Activated naive CD4-positive, alpha-beta T cell (primary cell): ENCODE measurements around the gene C16orf87.

Experiments used
- DNase-seq, 4 experiments: peaks; one replicate each; lab custom pipeline; 2025; lab: John Stamatoyannopoulos, UW

The C16orf87 gene

DNA sequence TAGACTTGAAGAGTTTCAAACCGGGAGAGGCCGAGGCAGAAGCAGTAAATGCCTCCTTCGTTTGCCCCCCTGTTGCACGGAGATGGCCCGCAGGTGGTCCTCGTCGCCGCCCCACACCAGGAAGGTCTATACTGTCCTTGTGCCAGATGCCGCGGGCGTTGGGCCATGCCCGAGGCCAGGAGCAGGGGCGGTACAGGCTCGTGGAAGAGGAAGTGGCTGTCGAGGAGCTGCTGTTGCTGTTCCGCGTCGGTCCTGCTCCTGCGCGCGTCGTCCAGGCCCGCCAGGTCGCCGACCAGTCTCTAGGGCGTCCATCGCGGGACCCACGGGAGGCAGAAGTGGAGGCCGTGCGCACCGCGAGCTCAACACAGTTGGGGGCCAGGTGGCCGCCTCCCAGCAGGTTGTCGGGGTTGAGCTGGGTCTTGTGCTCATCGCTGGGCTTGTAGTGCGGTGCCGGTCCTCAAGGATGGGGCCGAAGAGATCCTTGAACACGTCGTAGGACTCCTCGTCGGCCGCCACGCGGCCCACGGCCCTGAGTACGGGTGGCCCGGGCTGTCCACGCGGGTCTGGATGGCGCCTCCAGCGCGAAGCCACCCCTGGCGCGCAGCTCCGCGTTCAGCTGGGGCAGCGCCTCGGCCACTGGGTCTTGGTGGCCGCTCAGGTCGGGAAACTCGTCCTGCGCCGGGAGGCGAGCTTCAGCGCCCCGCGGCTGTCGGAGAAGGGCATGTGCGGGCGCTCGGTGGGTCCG is 13.1 kb upstream of the C16orf87 start:
- DNase-seq: no peak

DNA sequence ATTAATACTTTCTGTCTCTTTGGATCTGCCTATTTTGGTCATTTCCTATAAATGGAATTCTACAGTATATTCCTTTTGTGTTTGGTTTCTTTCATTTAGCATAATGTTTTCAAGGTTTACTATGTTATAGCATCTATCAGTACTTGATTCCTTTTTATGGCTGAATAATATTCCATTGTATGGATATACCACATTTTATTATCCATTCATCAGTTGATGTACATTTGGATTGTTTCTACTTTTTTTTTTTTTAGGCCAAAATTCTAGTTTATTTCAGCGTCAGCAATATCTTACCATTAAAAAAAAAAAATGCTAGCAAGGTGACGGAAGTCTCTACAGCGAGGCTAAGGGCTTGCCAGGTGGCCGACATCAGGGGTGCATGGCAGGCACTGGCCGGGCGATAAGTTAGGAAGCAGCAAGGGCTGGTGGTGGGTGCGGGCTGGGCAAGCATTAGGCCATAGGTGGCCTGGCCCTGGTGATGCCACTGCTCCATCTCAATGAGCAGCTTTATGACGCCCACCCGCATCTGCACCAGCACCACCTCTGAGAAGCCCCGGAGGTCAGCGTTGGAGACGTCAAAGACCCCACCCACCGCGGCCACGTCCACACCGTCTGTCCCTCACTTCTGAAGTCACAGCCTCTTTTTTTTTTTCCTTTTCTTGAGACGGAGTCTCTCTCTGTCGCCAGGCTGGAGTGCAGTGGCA is 11.4 kb upstream of the C16orf87 start:
- no peak for DNase-seq

DNA sequence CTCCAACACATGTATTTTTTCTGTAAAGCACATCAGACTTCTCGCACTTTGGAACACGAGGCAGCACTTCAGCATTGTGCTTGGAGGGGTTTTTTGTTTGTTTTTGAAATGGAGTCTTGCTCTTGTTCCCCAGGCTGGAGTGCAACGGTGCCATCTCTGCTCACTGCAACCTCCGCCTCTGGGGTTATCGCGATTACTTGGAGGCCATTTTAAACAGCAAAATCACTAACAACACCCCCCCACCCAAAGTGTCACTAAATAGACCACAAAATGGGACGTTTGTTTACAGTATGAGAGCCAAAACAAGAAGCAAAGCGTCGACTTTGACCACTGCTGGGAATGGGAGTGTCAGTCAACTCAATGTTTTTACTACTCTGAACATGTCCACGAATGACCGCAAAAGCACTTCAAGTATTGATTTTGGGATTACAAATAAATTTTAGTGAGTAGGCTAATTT is 9.0 kb upstream of the C16orf87 start:
- DNase-seq: no peak

DNA sequence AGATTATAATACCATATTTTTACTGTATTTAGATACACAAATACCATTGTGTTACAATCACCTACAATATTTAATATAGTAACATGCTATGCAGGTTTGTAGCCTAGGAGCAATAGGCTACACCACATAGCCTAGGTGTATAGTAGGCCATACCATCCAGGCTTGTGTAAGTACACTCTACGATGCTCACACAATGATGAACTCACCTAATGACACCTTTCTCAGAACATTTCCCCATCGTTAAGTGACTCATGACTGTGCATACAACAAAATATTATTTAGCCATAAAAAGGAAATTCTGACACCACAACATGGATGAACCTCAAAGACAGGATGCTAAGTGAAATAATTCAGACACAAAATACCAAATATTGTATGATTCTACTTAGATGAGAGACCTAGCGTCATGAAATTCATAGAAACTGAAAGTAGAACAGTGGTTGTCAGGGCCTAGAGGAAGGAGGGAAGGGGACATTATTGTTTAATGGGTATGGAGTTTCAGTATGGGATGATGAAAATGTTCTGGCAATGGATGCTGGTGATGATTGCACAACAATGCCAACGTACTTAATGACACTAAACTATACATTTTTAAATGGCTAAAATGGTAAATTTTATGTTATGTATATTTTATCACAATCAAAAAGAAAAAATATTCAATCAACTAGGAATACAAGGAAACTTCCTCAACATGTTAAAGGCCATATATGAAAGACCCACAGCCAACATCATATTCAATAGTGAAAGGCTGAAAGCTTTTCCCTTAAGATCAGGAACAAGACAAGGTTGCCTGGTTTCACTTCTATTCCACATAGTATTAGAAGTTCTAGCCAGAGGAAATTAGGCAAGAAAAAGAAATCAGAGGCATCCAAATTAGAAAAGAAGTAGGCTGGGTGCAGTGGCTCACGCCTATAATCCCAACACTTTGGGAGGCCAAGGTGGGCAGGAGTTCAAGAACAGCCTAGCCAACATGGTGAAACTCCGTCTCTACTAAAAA is 5.9 kb upstream of the C16orf87 start:
- DNase-seq: no peak

DNA sequence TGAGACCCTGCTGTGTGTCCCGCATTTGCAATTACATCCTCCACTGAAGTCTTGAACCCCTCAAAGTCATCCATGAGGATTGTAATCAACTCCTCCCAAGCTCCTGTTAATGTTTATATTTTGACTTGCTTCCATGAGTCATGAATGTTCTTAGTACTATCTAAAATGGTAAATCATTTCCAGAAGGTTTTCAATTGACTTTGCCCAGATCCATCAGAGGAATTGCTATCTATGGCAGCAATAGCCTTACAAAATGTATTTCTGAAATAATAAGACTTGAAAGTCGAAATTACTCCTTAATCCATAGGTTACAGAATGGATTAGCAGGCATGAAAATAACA is 2.5 kb upstream of the C16orf87 start:
- no peak for DNase-seq

DNA sequence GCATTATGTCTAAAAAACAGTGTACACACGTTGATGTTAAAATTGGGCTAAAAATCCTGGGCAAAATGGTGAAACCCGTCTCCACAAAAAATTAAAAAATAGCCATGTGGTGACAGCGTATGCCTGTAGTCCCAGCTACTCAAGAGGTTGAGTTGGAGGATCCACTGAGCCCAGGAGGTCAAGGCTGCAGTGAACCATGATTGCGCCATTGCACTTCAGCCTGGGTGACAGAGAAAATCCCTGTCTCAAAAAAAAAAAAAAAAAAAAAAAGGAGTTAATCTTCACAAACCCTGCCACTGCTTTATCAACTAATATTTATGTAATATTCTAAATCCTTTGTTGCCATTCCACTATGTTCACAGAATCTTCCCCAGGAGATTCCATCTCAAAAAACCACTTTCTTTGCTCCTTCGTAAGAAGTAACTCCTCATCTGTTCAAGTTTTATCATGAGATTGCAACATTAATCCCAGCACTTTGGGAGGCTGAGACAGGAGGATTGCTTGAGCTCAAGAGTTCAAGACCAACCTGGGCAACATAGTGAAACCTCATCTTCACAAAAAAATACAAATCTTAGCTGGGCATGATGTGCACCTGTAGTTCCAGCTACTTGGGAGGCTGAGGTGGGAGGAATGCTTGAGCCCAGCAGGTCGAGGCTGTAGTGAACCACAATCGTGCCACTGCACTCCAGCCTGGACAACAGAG is 1.9 kb upstream of the C16orf87 start:
- no peak for DNase-seq

DNA sequence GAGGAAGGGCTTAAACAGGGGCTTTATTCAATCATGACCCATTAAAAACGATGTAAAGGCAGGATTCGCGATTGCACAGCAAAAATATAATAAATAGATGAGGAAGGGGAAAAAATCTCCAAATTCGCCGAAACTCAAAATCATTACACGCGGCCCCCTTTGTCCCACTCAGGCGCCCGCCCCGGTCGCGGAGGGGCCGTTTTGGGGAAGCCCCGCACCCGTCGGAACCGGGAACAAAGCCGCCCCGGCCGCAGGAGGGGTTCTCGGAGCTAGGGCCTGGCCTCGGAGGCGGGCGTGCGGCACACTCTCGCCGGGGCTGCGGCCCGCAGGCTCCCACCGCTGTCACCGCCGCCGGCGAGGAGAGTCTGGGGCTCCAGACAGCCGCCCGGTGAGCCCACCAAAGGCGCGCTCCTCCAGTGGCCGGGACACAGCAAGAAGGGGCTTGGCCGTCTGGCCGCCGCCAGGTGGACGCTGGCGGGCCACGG is 521 bp downstream of the C16orf87 start:
- DNase-seq: peak in 3 of 4 experiments; percentile 21 to 39 (median 23)

DNA sequence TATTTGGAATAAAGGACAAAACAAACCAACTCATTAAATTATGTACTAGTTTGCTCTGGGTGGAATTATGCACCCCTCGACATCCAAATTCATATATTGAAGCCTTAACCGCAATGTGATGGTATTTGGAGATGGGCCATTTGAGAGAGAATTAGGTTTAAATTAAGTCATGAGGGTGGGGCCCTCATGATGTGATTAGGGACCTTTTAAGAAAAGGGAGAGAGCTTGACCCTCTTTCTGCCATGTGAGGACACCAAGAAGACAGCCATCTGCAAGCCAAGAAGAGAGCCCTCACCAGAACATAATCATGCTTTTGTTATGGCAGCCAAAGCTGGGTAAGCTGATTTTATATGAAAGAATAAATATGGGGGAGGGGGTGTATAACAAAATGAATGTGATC is 2.0 kb downstream of the C16orf87 start:
- DNase-seq: no peak

DNA sequence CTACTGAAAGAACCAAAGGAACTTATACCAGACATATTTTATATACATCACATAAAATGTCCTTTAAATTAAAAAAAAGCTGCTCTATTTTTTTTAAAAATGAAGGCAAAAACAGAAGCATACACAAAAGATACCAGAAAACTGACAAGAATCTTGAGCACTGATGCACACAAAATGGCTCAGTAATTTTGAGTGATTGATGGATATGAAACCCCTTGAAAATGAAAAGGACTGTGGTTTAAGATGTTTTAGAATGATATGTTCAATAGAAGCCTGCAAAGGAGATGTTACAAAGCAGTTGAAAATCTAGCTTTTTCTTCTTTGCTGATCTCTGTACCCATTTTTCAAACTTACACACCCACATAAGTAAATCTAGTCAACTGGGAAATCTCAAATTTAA is 2.7 kb downstream of the C16orf87 start:
- DNase-seq: no peak

DNA sequence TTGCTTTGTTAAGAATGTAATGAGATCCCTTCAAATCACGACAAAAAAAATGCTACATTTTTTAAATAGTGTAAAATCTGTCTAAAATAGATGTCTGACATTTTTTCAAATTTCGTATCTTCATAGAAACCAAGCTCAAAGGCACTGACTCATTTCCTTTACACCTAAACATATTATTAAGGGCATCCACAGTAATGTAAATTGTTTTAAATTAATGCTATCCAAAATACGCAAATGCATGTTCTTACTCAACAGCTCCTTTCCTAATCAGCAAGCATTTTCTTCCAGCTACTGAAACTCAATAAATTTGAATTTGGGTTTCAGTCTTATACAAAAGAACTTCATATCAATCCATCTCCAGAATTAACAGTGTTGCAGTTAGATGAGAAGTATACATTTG is 4.3 kb downstream of the C16orf87 start:
- no peak for DNase-seq

DNA sequence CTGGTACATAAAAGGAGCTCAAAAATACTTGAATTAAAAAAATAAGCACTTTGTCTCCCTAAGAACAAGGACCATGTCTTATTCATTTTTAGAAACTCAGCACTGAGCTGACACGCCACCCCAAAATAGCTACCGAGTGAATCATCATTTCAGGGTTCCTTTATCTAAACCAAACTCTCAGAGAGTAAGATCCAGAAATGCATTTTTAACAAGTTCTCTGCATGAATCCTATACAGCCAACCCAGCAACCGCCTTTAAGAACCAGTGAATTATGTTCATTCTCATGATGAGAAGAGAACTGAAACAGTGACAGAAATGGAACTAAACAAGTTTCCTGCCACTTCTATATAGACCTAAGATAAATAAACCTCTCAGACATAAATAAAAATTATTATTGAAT is 8.7 kb downstream of the C16orf87 start:
- no peak for DNase-seq

DNA sequence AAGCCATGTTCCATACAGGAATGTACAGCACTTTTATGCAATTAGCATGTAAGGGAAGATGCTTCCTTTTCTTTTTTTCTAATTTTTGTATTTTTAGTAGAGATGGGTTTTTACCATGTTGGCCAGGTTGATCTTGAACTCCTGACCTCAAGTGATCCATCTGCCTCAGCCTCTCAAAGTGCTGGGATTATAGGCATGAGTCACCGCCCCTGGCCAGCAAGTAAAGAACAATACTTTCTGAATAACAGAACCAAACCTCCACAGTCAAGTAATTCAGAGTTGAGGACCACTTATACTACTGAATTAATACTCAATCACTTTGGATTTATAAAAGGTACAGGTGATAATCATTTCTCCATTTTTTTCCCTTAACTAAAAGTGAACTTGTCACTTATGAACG is 13.0 kb downstream of the C16orf87 start:
- DNase-seq: no peak

DNA sequence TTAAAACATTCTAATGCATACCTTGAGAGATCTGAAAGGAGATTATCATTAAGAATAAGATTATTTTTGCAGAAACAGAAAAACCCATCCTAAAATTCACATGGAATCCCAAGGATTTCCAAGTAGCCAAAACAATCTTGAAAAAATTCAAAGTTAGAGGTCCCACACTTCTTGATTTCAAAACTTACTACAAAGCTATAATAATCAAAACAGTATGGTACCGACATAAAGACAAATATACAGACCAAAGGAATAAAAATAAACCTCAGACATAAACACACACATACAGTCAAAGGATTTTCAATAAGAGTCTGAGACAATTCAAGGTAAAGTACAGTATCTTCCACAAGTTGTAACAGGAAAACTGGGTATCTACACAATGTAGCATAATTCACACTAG is 16.2 kb downstream of the C16orf87 start:
- no peak for DNase-seq

DNA sequence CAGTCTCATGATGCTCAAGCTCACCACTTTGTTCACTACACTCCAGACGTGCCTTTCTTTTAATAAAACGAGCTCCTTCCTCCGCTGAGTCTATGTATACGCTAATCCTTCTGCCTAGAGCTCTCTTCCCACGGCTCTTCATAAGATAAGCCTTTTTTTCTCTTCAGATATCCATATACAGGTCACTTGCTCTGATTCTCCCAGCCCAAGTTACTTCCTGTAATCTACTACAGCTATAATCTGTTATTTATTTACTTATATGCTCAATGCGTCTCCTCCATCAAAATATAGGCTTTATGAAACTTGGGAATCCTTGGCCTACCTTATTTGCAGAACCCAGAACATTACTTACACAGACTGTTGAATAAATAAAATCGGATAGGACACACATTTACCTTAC is 17.4 kb downstream of the C16orf87 start:
- DNase-seq: no peak

DNA sequence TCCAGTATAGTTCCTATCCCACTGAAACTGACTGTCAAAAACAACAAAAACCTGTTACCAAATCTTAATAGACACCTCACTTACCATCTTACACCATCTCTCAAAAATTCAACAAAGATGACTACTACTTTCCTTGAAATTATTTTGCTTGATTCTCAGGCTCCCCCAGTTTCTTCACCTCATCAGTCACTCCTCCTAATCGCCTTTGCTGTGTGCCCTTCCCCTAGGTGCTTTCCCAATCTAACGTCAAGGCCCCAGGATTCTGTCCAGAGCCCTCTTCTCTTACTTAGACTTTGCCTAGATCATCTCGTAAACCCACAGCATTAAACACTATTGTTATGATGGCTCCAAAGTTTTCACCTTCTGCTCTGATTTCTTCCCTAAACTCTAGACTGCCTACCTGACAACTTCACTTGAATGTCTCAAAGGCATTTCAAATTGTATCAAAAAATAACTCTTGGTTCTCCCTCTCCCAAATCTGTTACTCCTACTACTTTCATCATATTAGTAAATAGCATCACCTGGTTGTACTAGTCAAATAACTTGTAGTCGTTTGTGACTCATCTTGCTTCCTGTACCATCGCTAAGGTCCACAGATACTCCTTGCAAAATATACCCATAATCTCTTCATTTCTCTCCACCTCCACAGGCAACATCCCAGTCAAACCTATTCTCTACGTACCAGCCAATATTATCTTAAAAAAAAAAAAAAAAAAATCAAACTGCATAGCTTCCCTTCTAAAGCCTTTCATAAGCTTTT is 18.0 kb downstream of the C16orf87 start:
- no peak for DNase-seq

DNA sequence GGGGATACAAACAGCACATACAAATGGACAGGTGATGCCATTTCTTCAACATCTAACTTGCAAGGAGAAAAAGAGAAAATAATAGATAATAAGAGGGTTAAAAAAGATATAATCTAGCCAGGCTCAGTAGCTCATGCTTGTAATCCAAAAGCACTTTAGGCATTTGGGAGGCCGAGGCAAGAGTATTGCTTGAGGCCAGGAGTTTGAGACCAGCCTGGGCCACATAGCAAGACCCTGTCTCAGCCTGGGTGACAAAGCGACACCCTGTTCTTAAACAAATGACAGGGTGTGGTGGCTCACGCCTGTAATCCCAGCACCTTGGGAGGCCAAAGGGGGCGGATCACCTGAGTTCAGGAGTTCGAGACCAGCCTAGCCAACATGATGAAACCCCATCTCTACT is 19.3 kb downstream of the C16orf87 start:
- DNase-seq: no peak

DNA sequence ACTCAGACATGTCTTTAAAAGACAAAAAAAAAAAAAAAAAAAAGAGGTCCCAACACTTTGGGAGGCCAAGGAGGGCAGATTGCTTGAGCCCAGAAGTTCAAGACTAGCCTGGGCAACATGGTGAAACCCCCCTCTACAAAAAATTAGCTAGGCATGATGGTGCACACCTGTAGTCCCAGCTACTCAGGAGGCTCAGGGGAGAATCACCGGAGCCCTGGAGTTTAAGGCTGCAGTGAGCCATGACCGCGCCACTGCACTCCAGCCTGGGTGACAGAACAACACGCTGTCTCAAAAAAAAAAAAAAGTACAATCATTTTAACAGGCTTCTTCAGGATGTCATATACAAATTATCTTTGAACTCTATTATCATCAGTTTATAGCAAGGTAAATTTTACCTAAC is 22.0 kb downstream of the C16orf87 start:
- no peak for DNase-seq

DNA sequence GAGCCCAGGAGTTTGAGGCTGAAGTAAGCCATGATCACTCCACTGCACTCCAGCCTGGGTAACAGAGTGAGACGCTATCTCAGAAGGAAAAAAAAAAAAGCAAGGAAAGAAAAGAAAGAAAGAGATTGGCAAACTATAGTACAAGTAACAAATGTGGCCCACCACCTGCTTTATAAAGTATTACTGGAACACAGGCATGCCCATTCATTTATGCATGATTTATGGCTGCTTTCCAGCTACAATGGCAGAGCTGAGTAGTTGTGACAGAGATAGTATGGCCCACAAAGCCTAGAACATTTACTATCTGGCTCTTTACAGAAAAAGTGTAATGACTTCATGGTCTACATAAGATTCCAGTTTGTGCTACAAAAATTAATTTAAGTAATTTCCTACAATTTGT is 23.6 kb downstream of the C16orf87 start:
- DNase-seq: no peak

DNA sequence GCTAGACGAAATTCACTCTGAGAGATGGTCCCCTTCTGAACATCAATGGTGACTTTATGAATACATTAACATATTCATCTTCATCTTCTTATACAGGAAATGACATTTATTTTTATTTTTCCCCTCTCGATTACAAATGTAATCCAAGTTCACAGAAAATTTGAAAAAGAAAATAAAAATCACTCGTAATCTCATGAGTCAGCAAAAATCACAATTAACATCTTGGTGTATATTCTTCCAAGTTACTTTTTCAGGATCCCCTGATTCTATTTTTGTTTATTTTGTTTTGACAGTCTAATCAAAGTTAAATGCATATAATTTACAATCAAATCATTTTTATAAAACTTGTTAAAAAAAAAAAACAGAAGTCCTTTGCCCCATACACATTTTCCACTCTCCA is 27.6 kb downstream of the C16orf87 start:
- DNase-seq: no peak

DNA sequence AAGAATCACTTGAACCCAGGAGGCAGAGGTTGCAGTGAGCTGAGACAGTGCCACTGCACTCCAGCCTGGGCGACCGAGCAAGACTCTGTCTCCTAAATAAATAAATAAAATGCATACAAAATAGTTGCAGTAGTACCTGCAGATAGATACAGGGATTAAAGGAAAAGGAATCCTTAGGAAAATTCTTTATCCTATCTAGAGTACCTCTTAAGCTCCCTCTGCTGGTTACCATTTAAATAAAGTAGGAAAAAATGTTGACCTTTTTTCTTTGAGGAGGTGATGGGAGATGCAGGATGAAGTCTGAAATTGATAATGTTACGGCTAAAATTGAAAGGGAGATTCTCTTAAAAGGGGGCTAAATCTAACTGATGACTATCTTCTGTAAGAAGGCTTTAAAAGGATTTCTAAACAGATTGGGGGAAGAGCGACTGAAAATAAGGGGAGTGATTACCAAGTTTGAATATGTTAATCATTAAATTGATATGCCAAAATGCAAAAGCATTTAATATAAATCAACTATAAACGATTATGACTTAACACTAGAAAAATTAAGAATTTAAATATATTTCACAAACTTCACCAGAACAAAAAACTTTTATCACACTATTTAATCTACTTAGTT is 29.4 kb downstream of the C16orf87 start:
- no peak for DNase-seq

DNA sequence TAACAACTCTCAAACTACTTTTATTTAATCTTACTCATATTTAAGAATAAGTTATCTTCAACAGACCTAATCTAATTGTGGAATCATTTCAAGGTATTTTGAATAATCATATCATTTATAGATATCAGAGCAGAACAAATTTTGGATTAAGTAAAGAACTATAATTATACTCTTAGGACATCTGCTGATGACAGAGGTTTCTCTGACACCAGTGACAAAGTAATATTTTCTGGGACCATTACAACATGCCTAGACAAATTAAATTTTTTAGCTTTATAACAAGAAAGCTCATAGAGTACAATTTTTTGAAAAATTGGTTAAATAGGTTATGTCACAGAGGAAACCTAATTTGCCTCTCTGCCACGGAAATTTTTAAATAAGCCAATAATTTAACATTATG is 30.5 kb downstream of the C16orf87 start:
- no peak for DNase-seq
